ENCODE data around the gene EXOSC2. TPM values are rescaled to one million over a fixed set of nuclear protein-coding genes. Genes with fewer than 3 reads are reported as not detected.

EXOSC2 gene
- total RNA-seq, 2 donors from 2014 or later: 47.8 to 74.0 TPM

- H3K4me3 Mint-ChIP-seq: no peak overlapping the region
- no peak overlapping the region for H3K27ac Mint-ChIP-seq
- TF ChIP-seq, protein P1, sequence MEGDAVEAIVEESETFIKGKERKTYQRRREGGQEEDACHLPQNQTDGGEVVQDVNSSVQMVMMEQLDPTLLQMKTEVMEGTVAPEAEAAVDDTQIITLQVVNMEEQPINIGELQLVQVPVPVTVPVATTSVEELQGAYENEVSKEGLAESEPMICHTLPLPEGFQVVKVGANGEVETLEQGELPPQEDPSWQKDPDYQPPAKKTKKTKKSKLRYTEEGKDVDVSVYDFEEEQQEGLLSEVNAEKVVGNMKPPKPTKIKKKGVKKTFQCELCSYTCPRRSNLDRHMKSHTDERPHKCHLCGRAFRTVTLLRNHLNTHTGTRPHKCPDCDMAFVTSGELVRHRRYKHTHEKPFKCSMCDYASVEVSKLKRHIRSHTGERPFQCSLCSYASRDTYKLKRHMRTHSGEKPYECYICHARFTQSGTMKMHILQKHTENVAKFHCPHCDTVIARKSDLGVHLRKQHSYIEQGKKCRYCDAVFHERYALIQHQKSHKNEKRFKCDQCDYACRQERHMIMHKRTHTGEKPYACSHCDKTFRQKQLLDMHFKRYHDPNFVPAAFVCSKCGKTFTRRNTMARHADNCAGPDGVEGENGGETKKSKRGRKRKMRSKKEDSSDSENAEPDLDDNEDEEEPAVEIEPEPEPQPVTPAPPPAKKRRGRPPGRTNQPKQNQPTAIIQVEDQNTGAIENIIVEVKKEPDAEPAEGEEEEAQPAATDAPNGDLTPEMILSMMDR (conservative IDR thresholded peaks at IDR 0.05): no peak
- H3K4me1 Mint-ChIP-seq: peaks cover 9% of the 10 kb centered on the region
- Histone ChIP-seq H3K9ac (ENCODE audit: extremely low read depth, low read length, poor library complexity, severe bottlenecking) (no peak overlapping the region), H3K4me1 (ENCODE audit: control insufficient read depth, insufficient read depth, low read length) (no peaks in the 10 kb centered on the region), H3K36me3 (ENCODE audit: control insufficient read depth, insufficient read depth, low read length) (no peaks in the 10 kb centered on the region), H3K27ac (ENCODE audit: low read depth, low read length) (no peak overlapping the region), H3K4me3 (ENCODE audit: low read length) (no peak overlapping the region), H3K27me3 (ENCODE audit: control insufficient read depth, insufficient read depth, low read length, poor library complexity, severe bottlenecking) (no peaks in the 10 kb centered on the region), H3K9me3 (ENCODE audit: control insufficient read depth, low read length) (no peaks in the 10 kb centered on the region)
- no peaks in the 10 kb centered on the region for H3K9me3 Mint-ChIP-seq
- H3K36me3 Mint-ChIP-seq (ENCODE audit: low read depth): peaks cover 5% of the 10 kb centered on the region
- no peak for DNase-seq
- no peaks in the 10 kb centered on the region for H3K27me3 Mint-ChIP-seq (ENCODE audit: insufficient read depth)
- 80 to 100% methylated on average over 1 to 3 of the region's 4 CpGs for WGBS, 2 experiments (ENCODE audit: insufficient coverage in 1 of 2, insufficient read length in 1 of 2)
Measured at GRCh38 chr9:130735566-130735965, 42.0 kb downstream of the EXOSC2 start.

- no peak overlapping the region for H3K4me3 Mint-ChIP-seq
- H3K36me3 Mint-ChIP-seq (ENCODE audit: low read depth): peaks cover 8% of the 10 kb centered on the region
- H3K9me3 Mint-ChIP-seq: no peaks in the 10 kb centered on the region
- H3K27me3 ChIP-seq (ENCODE audit: control insufficient read depth, insufficient read depth, low read length, poor library complexity, severe bottlenecking): no peaks in the 10 kb centered on the region
- 95% methylated on average over 1 of the region's 1 CpG; no CpG with 5 or more reads in 1 of the 2 experiments for WGBS, 2 experiments (ENCODE audit: insufficient coverage in 1 of 2, insufficient read length in 1 of 2)
- H3K9me3 ChIP-seq (ENCODE audit: control insufficient read depth, low read length): no peaks in the 10 kb centered on the region
- peaks cover 9% of the 10 kb centered on the region for H3K4me1 Mint-ChIP-seq
- no peaks in the 10 kb centered on the region for H3K36me3 ChIP-seq (ENCODE audit: control insufficient read depth, insufficient read depth, low read length)
- H3K9ac ChIP-seq (ENCODE audit: extremely low read depth, low read length, poor library complexity, severe bottlenecking): no peak overlapping the region
- TF ChIP-seq, protein P1 (conservative IDR thresholded peaks at IDR 0.05): no peak
- DNase-seq: no peak
- no peaks in the 10 kb centered on the region for H3K27me3 Mint-ChIP-seq (ENCODE audit: insufficient read depth)
- H3K4me3 ChIP-seq (ENCODE audit: low read length): no peak overlapping the region
- H3K4me1 ChIP-seq (ENCODE audit: control insufficient read depth, insufficient read depth, low read length): no peaks in the 10 kb centered on the region
- H3K27ac Mint-ChIP-seq: no peak overlapping the region
- no peak overlapping the region for H3K27ac ChIP-seq (ENCODE audit: low read depth, low read length)
Measured at GRCh38 chr9:130736834-130737233, 43.3 kb downstream of the EXOSC2 start.

GRCh38 chr9:130738281-130738680, 44.7 kb downstream of the EXOSC2 start:
- Histone ChIP-seq H3K9me3 (ENCODE audit: control insufficient read depth, low read length) (no peaks in the 10 kb centered on the region), H3K4me3 (ENCODE audit: low read length) (no peak overlapping the region), H3K27me3 (ENCODE audit: control insufficient read depth, insufficient read depth, low read length, poor library complexity, severe bottlenecking) (no peaks in the 10 kb centered on the region), H3K4me1 (ENCODE audit: control insufficient read depth, insufficient read depth, low read length) (no peaks in the 10 kb centered on the region), H3K27ac (ENCODE audit: low read depth, low read length) (no peak overlapping the region), H3K9ac (ENCODE audit: extremely low read depth, low read length, poor library complexity, severe bottlenecking) (no peak overlapping the region), H3K36me3 (ENCODE audit: control insufficient read depth, insufficient read depth, low read length) (no peaks in the 10 kb centered on the region)
- Mint-ChIP-seq H3K27ac (no peak overlapping the region), H3K4me3 (no peak overlapping the region), H3K27me3 (ENCODE audit: insufficient read depth) (no peaks in the 10 kb centered on the region), H3K9me3 (no peaks in the 10 kb centered on the region), H3K4me1 (peaks cover 2% of the 10 kb centered on the region), H3K36me3 (ENCODE audit: low read depth) (peaks cover 8% of the 10 kb centered on the region)
- WGBS, 2 experiments (ENCODE audit: insufficient coverage in 1 of 2, insufficient read length in 1 of 2): 97% methylated on average over 2 of the region's 3 CpGs; no CpG with 5 or more reads in 1 of the 2 experiments
- no peak for DNase-seq
- TF ChIP-seq, protein P1 (conservative IDR thresholded peaks at IDR 0.05): no peak
